Measurements from ENCODE around the gene MAP3K4. TPM values are rescaled to one million over a fixed set of nuclear protein-coding genes. Genes with fewer than 3 reads are reported as not detected.

Gene MAP3K4
- polyA plus RNA-seq, 1 donor from 2014 or later, result 31.0 TPM

GRCh38 chr6:160973311-160974250 is 18.0 kb upstream of the MAP3K4 start:
- H3K9ac ChIP-seq (ENCODE audit: low read length), result no peak overlapping the region
- H3K27ac ChIP-seq (ENCODE audit: low read length), result no peak overlapping the region
- H3K79me2 ChIP-seq (replicated peaks; ENCODE audit: insufficient read depth, low read length), result no peaks in the 10 kb centered on the region
- H2AFZ ChIP-seq (ENCODE audit: low read depth, low read length), result no peak overlapping the region
- no peaks in the 10 kb centered on the region for H3K9me2 ChIP-seq (ENCODE audit: insufficient read depth, low read length)
- H3K4me3 ChIP-seq (ENCODE audit: low read length), result no peak overlapping the region
- H3K27me3 ChIP-seq (ENCODE audit: insufficient read depth, low read depth, low read length), result no peaks in the 10 kb centered on the region
- no peaks in the 10 kb centered on the region for H3K36me3 ChIP-seq (ENCODE audit: insufficient read depth, low read length)
- H4K20me1 ChIP-seq (ENCODE audit: insufficient read depth), result no peaks in the 10 kb centered on the region
- H3K9me3 ChIP-seq (ENCODE audit: low read length), result no peaks in the 10 kb centered on the region
- H3K4me2 ChIP-seq (ENCODE audit: low read length), result no peak overlapping the region
- H3F3A ChIP-seq (ENCODE audit: insufficient read depth, low read length, poor library complexity, severe bottlenecking), result no peaks in the 10 kb centered on the region
- TF ChIP-seq EP300 (conservative IDR thresholded peaks at IDR 0.05; ENCODE audit: poor library complexity, severe bottlenecking), result no peak

DNA sequence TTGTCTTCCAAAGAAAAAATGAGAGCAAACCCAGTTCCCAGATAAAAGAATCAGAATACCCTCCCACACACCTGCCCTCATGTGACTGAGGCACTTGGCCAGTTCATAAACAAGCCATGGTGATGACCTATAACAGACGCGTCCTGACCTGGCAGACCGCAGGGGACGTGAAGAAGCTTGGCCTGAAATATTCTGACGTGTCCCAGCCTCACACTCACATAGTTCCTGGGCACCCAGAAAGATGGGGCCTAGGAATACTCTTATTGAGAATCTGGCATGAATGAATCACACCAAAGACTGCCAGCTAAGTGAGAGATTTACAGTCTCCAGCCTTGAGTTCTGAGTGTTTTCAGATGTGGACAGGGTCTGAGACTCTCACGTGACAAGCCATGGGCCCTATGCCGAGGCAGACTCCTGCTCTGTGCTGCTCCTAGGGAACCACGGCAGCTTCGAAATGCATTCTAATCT is 17.2 kb upstream of the MAP3K4 start:
- Histone ChIP-seq H3K9me2 (ENCODE audit: insufficient read depth, low read length) (no peaks in the 10 kb centered on the region), H2AFZ (ENCODE audit: low read depth, low read length) (no peak overlapping the region), H3K4me2 (ENCODE audit: low read length) (no peak overlapping the region), H3K79me2 (replicated peaks; ENCODE audit: insufficient read depth, low read length) (no peaks in the 10 kb centered on the region), H3K9me3 (ENCODE audit: low read length) (no peaks in the 10 kb centered on the region), H3K4me3 (ENCODE audit: low read length) (no peak overlapping the region), H3F3A (ENCODE audit: insufficient read depth, low read length, poor library complexity, severe bottlenecking) (no peaks in the 10 kb centered on the region), H4K20me1 (ENCODE audit: insufficient read depth) (no peaks in the 10 kb centered on the region), H3K27ac (ENCODE audit: low read length) (no peak overlapping the region), H3K36me3 (ENCODE audit: insufficient read depth, low read length) (no peaks in the 10 kb centered on the region), H3K9ac (ENCODE audit: low read length) (no peak overlapping the region), H3K27me3 (ENCODE audit: insufficient read depth, low read depth, low read length) (no peaks in the 10 kb centered on the region)
- TF ChIP-seq, protein P1, sequence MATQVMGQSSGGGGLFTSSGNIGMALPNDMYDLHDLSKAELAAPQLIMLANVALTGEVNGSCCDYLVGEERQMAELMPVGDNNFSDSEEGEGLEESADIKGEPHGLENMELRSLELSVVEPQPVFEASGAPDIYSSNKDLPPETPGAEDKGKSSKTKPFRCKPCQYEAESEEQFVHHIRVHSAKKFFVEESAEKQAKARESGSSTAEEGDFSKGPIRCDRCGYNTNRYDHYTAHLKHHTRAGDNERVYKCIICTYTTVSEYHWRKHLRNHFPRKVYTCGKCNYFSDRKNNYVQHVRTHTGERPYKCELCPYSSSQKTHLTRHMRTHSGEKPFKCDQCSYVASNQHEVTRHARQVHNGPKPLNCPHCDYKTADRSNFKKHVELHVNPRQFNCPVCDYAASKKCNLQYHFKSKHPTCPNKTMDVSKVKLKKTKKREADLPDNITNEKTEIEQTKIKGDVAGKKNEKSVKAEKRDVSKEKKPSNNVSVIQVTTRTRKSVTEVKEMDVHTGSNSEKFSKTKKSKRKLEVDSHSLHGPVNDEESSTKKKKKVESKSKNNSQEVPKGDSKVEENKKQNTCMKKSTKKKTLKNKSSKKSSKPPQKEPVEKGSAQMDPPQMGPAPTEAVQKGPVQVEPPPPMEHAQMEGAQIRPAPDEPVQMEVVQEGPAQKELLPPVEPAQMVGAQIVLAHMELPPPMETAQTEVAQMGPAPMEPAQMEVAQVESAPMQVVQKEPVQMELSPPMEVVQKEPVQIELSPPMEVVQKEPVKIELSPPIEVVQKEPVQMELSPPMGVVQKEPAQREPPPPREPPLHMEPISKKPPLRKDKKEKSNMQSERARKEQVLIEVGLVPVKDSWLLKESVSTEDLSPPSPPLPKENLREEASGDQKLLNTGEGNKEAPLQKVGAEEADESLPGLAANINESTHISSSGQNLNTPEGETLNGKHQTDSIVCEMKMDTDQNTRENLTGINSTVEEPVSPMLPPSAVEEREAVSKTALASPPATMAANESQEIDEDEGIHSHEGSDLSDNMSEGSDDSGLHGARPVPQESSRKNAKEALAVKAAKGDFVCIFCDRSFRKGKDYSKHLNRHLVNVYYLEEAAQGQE (IDR thresholded peaks at IDR 0.05; ENCODE audit: borderline replicate concordance), result no peak
- TF ChIP-seq TAF1 (IDR thresholded peaks at IDR 0.05; ENCODE audit: low read depth) (no peak), MXI1 (conservative IDR thresholded peaks at IDR 0.05; ENCODE audit: poor library complexity, severe bottlenecking) (no peak), EZH2 (IDR thresholded peaks at IDR 0.05; ENCODE audit: borderline replicate concordance, insufficient read depth, low read length, poor library complexity, severe bottlenecking) (no peak), RAD21 (conservative IDR thresholded peaks at IDR 0.05) (no peak), EP300 (conservative IDR thresholded peaks at IDR 0.05; ENCODE audit: poor library complexity, severe bottlenecking) (no peak), SMC3 (conservative IDR thresholded peaks at IDR 0.05; ENCODE audit: poor library complexity) (no peak), POLR2AphosphoS5 (IDR thresholded peaks at IDR 0.05) (no peak)
- TF ChIP-seq, protein P2, sequence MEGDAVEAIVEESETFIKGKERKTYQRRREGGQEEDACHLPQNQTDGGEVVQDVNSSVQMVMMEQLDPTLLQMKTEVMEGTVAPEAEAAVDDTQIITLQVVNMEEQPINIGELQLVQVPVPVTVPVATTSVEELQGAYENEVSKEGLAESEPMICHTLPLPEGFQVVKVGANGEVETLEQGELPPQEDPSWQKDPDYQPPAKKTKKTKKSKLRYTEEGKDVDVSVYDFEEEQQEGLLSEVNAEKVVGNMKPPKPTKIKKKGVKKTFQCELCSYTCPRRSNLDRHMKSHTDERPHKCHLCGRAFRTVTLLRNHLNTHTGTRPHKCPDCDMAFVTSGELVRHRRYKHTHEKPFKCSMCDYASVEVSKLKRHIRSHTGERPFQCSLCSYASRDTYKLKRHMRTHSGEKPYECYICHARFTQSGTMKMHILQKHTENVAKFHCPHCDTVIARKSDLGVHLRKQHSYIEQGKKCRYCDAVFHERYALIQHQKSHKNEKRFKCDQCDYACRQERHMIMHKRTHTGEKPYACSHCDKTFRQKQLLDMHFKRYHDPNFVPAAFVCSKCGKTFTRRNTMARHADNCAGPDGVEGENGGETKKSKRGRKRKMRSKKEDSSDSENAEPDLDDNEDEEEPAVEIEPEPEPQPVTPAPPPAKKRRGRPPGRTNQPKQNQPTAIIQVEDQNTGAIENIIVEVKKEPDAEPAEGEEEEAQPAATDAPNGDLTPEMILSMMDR (IDR thresholded peaks at IDR 0.05; ENCODE audit: poor library complexity, severe bottlenecking), result no peak
